Muscle of leg (tissue), 11 donors: ENCODE measurements around the gene LONRF2. TPM values are rescaled to one million over a fixed set of nuclear protein-coding genes. Genes with fewer than 3 reads are reported as not detected.

Experiments used
- DNase-seq: peaks from one replicate; pipeline ENCODE4 v3.0.0; 2013
- H3K27ac ChIP-seq: one replicate; pipeline ENCODE4 v1.5.1; 2013; ENCODE audit warnings: mild to moderate bottlenecking, low read length, control low read depth
- H3K27me3 ChIP-seq: one replicate; pipeline ENCODE4 v1.6.1; 2013; ENCODE audit warnings: low read length; ENCODE audit not compliant: control insufficient read depth, insufficient read depth
- H3K36me3 ChIP-seq: one replicate; pipeline ENCODE4 v1.6.1; 2013; ENCODE audit warnings: low read length; ENCODE audit not compliant: control insufficient read depth, insufficient read depth
- H3K4me1 ChIP-seq: one replicate; pipeline ENCODE4 v1.6.1; 2013; ENCODE audit warnings: low read length; ENCODE audit not compliant: control insufficient read depth, insufficient read depth
- H3K4me3 ChIP-seq: one replicate; pipeline ENCODE4 v1.5.1; 2013; ENCODE audit warnings: low read length, control low read depth
- H3K9me3 ChIP-seq: replicated peaks from 2 replicates; pipeline ENCODE4 v1.6.1; 2013; ENCODE audit warnings: low read depth, low read length; ENCODE audit not compliant: control insufficient read depth
- WGBS: methylation state at CpG from one replicate; pipeline ENCODE4 v1.1.5; 2013; ENCODE audit warnings: missing lambda C conversion rate; ENCODE audit not compliant: insufficient coverage; 5-methylcytosine and 5-hydroxymethylcytosine counted together
- polyA plus RNA-seq, 8 donors: library from polyadenylated mRNA; unstranded; fragments of 120-200 nt; gene quantifications; one replicate each; pipeline versions ENCODE4 v1.2.1 to v1.2.3, GENCODE V29; 2013; ENCODE audit warnings: inconsistent platforms in 1 of 8, low replicate concordance in 1 of 8; ENCODE audit not compliant: insufficient read length in 8 of 8, insufficient read depth in 1 of 8
- total RNA-seq: library from RNA; stranded (reverse); fragments of 120-200 nt; gene quantifications from one replicate; pipeline ENCODE4 v1.2.4, GENCODE V29; 2013

LONRF2 gene
- total and polyA plus RNA-seq, 9 donors: 0.22 to 1.5 (median 0.63) TPM

DNA sequence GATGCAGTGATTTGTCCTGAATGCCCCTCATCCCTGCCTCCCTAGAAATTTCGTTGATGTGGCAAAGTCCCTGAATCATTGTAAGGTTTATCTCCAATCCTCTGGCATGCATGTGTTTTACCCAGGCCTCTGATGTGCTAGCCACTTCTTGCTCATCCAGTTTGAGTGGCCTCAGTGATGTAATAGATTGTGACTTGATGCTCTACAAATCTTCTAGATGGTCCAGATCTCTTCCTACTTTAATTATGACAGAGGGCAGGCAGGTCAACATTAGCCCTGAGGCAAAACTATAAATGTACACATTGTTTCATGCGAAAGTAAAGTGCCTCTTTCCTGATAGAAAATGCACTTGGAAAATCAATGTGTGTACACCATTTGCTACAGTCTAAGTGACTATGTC is 54.5 kb downstream of the LONRF2 start:
- no peaks in the 10 kb centered on the region for H3K36me3 ChIP-seq
- peaks cover under 1% of the 10 kb centered on the region for H3K4me1 ChIP-seq
- H3K9me3 ChIP-seq: peaks cover 3% of the 10 kb centered on the region
- H3K4me3 ChIP-seq: no peak overlapping the region
- H3K27me3 ChIP-seq: peaks cover under 1% of the 10 kb centered on the region
- 100% methylated on average over 1 of the region's 2 CpGs for WGBS
- no peak overlapping the region for H3K27ac ChIP-seq
- no peak for DNase-seq

DNA sequence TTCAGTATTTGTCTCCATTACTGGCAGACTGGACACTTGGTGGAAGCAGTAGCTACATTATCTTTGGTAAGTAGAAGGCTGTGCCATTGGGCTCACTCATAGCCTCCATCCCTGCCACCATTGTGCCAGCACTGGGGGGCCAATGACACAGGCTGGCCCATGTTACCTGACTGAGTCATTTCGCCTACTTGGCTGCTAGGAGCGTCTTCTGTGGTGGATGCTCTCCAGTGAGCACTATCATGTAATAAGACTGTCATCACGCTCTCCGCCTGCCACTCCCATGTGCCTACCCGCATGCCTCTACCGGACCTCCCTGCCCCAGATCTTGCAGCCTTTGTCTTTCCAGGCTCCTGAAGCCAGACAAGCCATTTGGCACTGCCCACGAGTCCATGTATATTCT is 56.2 kb downstream of the LONRF2 start:
- WGBS: 94% methylated on average over 7 of the region's 7 CpGs
- Histone ChIP-seq H3K27ac (no peak overlapping the region), H3K4me3 (no peak overlapping the region)

DNA sequence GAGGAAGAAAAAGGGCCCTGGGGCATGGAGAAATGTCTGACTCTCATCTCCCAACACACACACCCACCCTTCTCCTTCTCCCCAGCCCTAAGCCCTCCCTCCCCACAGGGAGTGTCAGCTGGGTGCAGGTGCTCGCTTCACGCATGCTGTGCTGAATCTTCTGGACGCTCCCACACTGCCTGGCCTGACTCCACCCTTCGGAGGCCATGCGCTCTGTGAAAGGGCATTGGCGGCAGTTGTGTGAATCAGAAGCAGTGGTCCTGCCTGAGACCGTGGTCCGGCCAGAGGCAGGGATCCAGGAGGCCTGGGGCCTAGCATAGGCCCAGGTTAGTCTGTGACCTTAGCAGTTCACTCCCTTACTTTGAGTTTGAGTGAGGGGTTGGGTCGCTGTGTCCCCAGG is 57.1 kb downstream of the LONRF2 start:
- no peaks in the 10 kb centered on the region for H3K36me3 ChIP-seq

More for the DNA sequence above, 56.2 kb downstream of the LONRF2 start:
- Histone ChIP-seq H3K36me3 (no peaks in the 10 kb centered on the region), H3K4me1 (peaks cover 2% of the 10 kb centered on the region), H3K27me3 (peaks cover 2% of the 10 kb centered on the region), H3K9me3 (peaks cover 3% of the 10 kb centered on the region)
- DNase-seq: no peak

DNA sequence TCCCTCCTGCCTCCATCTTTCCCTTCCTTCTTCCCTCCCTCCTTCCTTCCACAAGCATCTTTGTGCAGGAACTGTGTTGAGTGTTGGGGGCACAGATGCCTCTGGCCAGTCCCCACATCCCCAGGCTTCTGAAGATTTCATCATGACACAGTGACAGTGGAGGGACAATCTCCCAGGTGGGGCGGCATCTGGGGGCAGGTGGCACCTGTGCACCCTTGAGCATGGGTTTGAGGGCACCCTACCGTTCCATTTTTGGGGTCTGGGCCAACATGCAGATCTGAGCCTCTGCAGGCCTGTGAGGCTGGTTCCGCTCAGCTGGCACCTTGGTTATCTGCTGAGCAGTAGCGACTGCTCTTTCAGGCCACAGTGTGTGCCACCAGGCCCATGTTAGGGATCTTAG is 57.6 kb downstream of the LONRF2 start:
- no peak overlapping the region for H3K4me3 ChIP-seq
- DNase-seq: no peak
- H3K27me3 ChIP-seq: peaks cover 2% of the 10 kb centered on the region
- peaks cover 2% of the 10 kb centered on the region for H3K4me1 ChIP-seq
- H3K27ac ChIP-seq: no peak overlapping the region
- 85% methylated on average over 2 of the region's 4 CpGs for WGBS
- no peaks in the 10 kb centered on the region for H3K9me3 ChIP-seq
- H3K36me3 ChIP-seq: no peaks in the 10 kb centered on the region

More for the DNA sequence above, 57.1 kb downstream of the LONRF2 start:
- Histone ChIP-seq H3K27ac (no peak overlapping the region), H3K27me3 (peaks cover 2% of the 10 kb centered on the region), H3K4me3 (no peak overlapping the region), H3K4me1 (peaks cover 2% of the 10 kb centered on the region), H3K9me3 (no peaks in the 10 kb centered on the region)
- 84% methylated on average over 8 of the region's 9 CpGs for WGBS
- no peak for DNase-seq

DNA sequence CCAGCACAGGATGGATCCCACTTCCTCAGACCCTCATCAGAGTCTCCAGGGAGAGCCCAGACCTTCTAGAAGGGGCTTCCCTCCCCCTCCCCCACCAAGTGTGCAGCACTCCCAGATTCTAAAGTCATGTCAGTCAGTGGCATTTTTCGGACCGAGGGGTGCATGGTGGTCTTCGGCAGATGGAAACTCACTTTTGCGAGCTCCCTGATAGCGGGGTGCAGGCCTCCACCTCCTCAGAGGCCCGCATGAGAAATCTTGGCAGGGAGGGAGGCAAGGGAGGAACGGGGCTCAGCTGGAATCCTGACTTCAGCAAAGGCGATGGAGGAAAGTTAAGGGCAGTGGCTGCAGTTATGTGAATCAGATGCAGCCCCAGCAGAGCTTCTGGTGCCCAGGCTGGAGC is 58.2 kb downstream of the LONRF2 start:
- peaks cover 2% of the 10 kb centered on the region for H3K27me3 ChIP-seq
- no peak overlapping the region for H3K27ac ChIP-seq
- no peak overlapping the region for H3K4me3 ChIP-seq
- WGBS: 43% methylated on average over 5 of the region's 8 CpGs
- DNase-seq: no peak
- no peaks in the 10 kb centered on the region for H3K9me3 ChIP-seq
- H3K36me3 ChIP-seq: no peaks in the 10 kb centered on the region
- H3K4me1 ChIP-seq: peaks cover 2% of the 10 kb centered on the region

DNA sequence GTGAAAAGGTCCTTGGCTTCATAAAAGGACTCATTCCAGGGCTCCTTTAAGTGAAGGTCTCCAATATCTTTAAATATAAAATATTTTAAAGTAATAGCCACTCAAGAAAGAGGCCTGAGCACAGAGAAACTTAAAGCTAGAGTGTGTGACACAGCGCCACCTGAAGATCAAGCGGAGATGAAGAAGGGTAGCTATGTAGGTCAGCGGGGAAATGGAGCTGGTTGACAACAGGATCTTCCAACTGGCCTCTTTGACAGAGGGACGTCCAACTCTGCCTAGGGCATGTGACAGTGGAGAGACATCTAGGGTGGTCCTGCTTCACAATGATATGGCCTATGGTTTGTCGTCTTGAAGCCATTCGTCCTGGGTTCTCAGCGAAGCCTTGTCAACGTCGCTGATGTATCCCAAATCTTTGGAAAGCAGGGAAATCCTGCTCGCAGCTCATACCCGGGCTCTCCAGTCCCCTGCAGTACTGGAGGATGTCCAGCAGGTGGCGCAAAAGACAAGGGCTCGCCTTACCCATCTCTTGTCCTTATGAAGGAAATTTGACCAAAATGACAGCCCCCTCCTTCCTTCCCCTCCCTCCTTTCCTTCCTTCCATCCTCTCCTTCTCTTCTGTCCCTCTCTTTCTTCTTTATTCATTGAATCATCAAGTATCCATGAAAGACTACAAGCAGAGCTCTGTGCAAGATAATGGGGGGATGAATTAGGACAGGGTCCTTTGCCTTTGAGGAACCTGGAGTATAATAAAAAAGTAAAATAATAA is 59.6 kb downstream of the LONRF2 start:
- H3K4me3 ChIP-seq: no peak overlapping the region
- 8% methylated on average over 13 of the region's 13 CpGs for WGBS
- H3K27me3 ChIP-seq: peaks cover 2% of the 10 kb centered on the region
- DNase-seq: peak; percentile 73
- no peak overlapping the region for H3K27ac ChIP-seq
- H3K36me3 ChIP-seq: no peaks in the 10 kb centered on the region
- H3K9me3 ChIP-seq: no peaks in the 10 kb centered on the region
- peaks cover 2% of the 10 kb centered on the region for H3K4me1 ChIP-seq

DNA sequence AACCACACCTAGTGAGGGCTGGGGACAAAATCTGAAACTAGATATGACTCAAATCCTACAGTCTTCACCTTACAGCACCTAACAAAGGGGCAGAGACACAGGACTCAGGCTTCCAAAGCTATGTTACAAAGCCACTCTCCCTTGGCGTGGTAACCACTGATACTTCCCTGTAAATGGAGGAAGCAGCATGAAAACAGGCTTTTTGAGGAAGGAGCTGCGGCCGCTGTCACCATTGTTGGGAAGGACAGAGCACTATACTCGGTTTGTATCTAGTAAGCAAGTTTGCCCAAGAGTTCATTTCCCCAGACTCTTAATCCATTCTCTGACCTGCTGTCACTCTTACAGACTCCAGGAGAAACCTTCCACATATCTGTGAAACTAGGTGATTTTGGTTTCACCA is 60.3 kb downstream of the LONRF2 start:
- Histone ChIP-seq H3K4me1 (peaks cover 2% of the 10 kb centered on the region), H3K27me3 (peaks cover 2% of the 10 kb centered on the region), H3K9me3 (no peaks in the 10 kb centered on the region), H3K4me3 (no peak overlapping the region), H3K36me3 (no peaks in the 10 kb centered on the region), H3K27ac (no peak overlapping the region)
- DNase-seq: peak; percentile 63
- 79% methylated on average over 3 of the region's 4 CpGs for WGBS

DNA sequence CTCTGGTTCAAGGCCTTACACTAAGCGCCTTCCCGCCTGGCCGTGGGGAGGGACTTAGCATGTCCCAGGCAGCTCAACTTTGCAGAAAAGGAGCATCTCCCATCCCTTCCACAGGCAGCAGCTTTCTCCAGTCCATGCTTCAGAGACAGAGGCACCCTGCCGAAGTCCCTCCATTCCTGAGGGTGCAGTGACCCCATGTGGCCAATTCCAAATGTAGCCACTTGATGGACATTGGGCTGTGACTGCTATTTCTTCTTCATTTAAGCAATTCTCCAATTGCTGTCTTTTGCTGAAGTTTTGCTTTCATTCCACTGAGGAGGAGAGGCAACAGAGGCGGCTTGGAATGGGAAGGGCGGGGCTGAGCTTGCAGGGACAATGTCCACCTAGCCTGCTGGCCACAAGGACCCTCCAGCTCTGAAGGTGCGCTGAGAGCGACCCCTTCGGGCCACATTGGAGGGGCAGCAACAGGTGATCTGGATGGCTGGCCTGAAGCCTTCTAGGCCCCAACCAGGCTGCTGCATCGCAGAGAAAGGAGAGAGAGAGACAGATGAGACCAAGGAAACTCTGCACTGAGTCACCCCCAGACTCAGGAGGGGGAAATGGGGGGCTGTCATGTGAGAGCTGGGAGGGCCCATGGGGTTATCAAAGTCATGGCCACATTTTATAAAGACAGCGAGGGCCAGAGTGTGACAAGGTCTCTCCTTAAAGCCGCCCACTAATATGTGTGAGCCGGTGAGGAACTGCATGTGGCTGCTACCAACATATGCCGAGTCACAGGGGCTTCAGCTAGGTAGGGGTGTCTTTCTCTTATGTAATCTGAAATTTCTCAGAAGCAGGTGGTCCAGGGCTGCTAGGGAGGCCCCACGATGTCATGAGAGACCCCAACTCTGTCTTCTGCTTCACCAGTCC is 61.3 kb downstream of the LONRF2 start:
- peaks cover 2% of the 10 kb centered on the region for H3K4me1 ChIP-seq
- H3K27me3 ChIP-seq: peaks cover 2% of the 10 kb centered on the region
- H3K9me3 ChIP-seq: no peaks in the 10 kb centered on the region
- WGBS: 74% methylated on average over 6 of the region's 15 CpGs
- no peak overlapping the region for H3K4me3 ChIP-seq
- DNase-seq: peak; percentile 91
- H3K27ac ChIP-seq: no peak overlapping the region
- H3K36me3 ChIP-seq: no peaks in the 10 kb centered on the region

DNA sequence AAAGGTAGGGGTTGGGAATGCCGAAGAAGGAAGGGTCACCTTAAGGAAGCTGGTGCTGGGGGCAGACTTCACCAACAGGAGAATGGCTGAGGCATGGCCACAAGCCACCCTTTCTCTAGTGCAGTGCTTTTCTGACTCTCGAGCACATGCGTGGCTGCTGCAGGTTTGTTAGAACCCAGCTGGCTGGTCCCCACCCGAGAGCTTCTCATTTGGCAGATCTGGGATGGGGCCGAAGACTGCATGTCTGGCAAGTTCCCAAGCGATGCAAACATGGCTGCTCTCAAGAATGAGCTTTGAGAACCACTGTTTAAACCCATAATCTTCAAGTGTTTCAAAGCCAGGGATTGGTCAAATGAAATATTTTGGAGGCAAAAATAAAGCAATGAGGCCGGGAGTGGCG is 63.2 kb downstream of the LONRF2 start:
- H3K4me3 ChIP-seq: no peak overlapping the region
- no peak for DNase-seq
- H3K27me3 ChIP-seq: peaks cover 2% of the 10 kb centered on the region
- H3K9me3 ChIP-seq: no peaks in the 10 kb centered on the region
- H3K36me3 ChIP-seq: no peaks in the 10 kb centered on the region
- peaks cover 2% of the 10 kb centered on the region for H3K4me1 ChIP-seq
- 70% methylated on average over 4 of the region's 8 CpGs for WGBS
- no peak overlapping the region for H3K27ac ChIP-seq

DNA sequence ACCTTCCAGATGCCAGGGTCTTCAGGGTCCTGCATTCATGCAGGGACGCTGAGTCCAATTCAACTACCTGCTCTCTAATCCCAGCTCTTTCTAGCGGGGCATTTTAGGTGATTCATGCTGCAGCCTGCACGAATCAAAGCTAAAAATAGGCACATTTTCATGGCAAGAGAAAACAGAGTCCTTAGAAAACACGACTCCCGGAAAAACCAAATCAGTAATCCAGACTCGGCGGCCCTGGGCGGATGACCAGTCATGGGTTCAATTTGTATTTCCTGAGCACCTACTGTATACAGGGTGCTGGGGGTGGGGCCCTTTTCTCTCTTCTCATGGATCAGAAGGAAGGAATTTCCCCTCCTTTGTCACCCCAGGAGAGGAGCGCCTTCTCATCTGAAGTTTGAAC is 64.4 kb downstream of the LONRF2 start:
- Histone ChIP-seq H3K27ac (no peak overlapping the region), H3K9me3 (no peaks in the 10 kb centered on the region), H3K27me3 (peaks cover 2% of the 10 kb centered on the region), H3K4me3 (no peak overlapping the region), H3K36me3 (no peaks in the 10 kb centered on the region), H3K4me1 (peaks cover 2% of the 10 kb centered on the region)
- 61% methylated on average over 3 of the region's 9 CpGs for WGBS
- no peak for DNase-seq
